Stomach smooth muscle (tissue), 2 donors: ENCODE measurements around the gene HPS4.

Experiments used
- H3K27ac ChIP-seq: one replicate; pipeline ENCODE4 v1.7.0; 2013; ENCODE audit warnings: mild to moderate bottlenecking, low read length, inconsistent platforms
- H3K27me3 ChIP-seq, 2 donors: one replicate each; pipeline ENCODE4 v1.7.0; 2013; ENCODE audit warnings: low read length in 2 of 2; ENCODE audit not compliant: insufficient read depth in 2 of 2, control insufficient read depth in 1 of 2
- H3K36me3 ChIP-seq, 2 donors: one replicate each; pipeline ENCODE4 v1.7.0; 2013; ENCODE audit warnings: low read length in 2 of 2; ENCODE audit not compliant: control insufficient read depth in 2 of 2, insufficient read depth in 2 of 2
- H3K4me1 ChIP-seq: one replicate; pipeline ENCODE4 v1.7.0; 2013; ENCODE audit warnings: low read length; ENCODE audit not compliant: control insufficient read depth, insufficient read depth
- H3K4me3 ChIP-seq, 2 donors: one replicate each; pipeline ENCODE4 v1.7.0; 2013; ENCODE audit warnings: low read length in 2 of 2
- H3K9ac ChIP-seq, 2 donors: one replicate each; pipeline ENCODE4 v1.7.0; 2013; ENCODE audit warnings: low read length in 2 of 2, mild to moderate bottlenecking in 1 of 2
- H3K9me3 ChIP-seq, 2 donors: one replicate each; pipeline ENCODE4 v1.7.0; 2013; ENCODE audit warnings: low read length in 2 of 2; ENCODE audit not compliant: control insufficient read depth in 2 of 2
- donor health status: healthy.
- donor health status: Pancreatic carcinoma.

HPS4 gene

GRCh38 chr22:26431261-26431995 is 52.2 kb downstream of the HPS4 start:
- Histone ChIP-seq H3K4me1 (peaks cover 14% of the 10 kb centered on the region), H3K9ac (no peak overlapping the region), H3K27ac (no peak overlapping the region), H3K4me3 (no peak overlapping the region), H3K27me3 (no peaks in the 10 kb centered on the region), H3K9me3 (no peaks in the 10 kb centered on the region), H3K36me3 (no peaks in the 10 kb centered on the region)

GRCh38 chr22:26430600-26430999 is 53.0 kb downstream of the HPS4 start:
- Histone ChIP-seq H3K9me3 (no peaks in the 10 kb centered on the region), H3K27ac (no peak overlapping the region), H3K36me3 (no peaks in the 10 kb centered on the region), H3K4me3 (no peak overlapping the region), H3K9ac (no peak overlapping the region), H3K4me1 (peaks cover 14% of the 10 kb centered on the region), H3K27me3 (no peaks in the 10 kb centered on the region)

DNA sequence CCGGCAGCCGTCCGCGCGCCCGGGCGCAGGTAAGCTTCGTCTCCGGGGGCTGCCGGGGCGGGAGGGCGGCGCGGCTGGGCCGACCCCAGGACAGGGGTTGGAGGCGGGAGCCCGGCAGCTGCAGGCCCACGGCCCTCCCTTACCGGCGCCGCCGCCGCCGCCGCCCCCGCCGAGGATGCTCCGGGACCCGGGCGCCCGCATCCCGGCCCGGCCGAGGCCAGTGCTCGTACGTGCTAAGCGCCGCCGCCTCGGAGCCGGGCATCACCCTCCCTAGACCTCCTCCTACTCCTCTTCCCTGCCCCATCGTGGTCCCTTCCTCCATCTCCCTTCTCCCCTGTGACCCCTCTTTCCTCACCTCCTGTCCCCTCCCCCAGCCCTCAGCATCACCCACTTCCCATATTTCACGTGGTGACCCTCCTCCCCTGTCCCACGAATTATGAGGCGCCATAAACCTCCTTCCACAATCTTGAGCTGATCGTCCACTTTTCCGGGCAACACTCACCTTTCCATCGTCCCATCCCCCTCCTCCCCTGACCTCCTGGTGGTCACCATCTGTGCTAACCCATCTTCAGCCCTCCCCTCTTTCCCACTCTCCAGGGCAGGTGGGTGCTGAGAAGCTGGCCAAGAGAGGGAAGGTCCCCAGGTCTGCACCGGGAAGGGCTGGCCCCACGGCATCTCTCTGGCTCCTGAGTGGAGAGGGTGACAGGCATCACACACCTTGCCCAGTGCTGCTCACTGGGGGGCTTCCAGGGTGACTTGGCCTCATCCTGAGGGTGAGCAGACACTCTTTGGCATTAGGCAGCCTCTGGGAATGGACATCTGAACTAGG is 53.9 kb downstream of the HPS4 start:
- H3K27ac ChIP-seq = no peak overlapping the region

GRCh38 chr22:26428515-26429457 is 54.8 kb downstream of the HPS4 start, which contains the start of gene ASPHD2:
Gene ASPHD2, plus strand, starts transcription at chr22:26429260. Its CDS starts 4,356 bp downstream, at chr22:26433616.
- H3K27ac ChIP-seq = peak within 1 kb of the TSS; percentile 75
- H3K9me3 ChIP-seq = no peaks in the 10 kb centered on the region
- H3K36me3 ChIP-seq = no peaks in the 10 kb centered on the region
- peaks cover 14% of the 10 kb centered on the region for H3K4me1 ChIP-seq
- H3K27me3 ChIP-seq = no peaks in the 10 kb centered on the region
- H3K9ac ChIP-seq = peak within 1 kb of the TSS; percentile 69 to 84
- H3K4me3 ChIP-seq = peak within 1 kb of the TSS; percentile 67 to 80

More for the DNA sequence above, 53.9 kb downstream of the HPS4 start:
- no peaks in the 10 kb centered on the region for H3K36me3 ChIP-seq
- H3K4me3 ChIP-seq = peak overlapping the region in 1 of 2 donors; percentile 80
- H3K9ac ChIP-seq = peak overlapping the region in 1 of 2 donors; percentile 38
- H3K9me3 ChIP-seq = no peaks in the 10 kb centered on the region
- peaks cover 14% of the 10 kb centered on the region for H3K4me1 ChIP-seq
- no peaks in the 10 kb centered on the region for H3K27me3 ChIP-seq

DNA sequence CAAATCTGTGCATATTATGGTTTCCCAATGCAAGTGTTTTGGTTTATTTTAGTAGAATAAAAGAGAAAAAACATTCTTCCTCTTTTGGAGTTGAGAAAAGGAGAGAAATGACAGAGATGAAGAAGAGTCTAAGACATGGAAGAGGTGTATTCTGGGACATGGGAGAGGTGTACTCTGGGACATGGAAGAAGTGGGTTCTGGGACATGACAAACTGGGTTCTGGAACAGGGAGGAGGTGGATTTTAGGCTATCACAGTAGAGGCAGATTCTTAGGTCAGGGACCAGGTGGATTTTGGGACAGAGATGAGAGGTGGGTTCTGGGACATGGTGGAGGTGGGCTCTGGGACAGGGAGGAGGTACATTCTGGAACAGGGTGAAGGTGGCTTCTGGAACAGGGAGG is 56.7 kb downstream of the HPS4 start:
- no peak overlapping the region for H3K27ac ChIP-seq
- no peak overlapping the region for H3K9ac ChIP-seq
- no peak overlapping the region for H3K4me3 ChIP-seq
- H3K9me3 ChIP-seq = peaks cover 0 to 3% of the 10 kb centered on the region in 2 donors
- no peaks in the 10 kb centered on the region for H3K36me3 ChIP-seq
- peaks cover 14% of the 10 kb centered on the region for H3K4me1 ChIP-seq
- H3K27me3 ChIP-seq = no peaks in the 10 kb centered on the region

GRCh38 chr22:26418620-26419019 is 65.0 kb downstream of the HPS4 start:
- H3K36me3 ChIP-seq = no peaks in the 10 kb centered on the region
- peaks cover 17% of the 10 kb centered on the region for H3K4me1 ChIP-seq
- H3K27ac ChIP-seq = peak overlapping the region; percentile 33
- H3K4me3 ChIP-seq = no peak overlapping the region
- H3K9ac ChIP-seq = no peak overlapping the region
- no peaks in the 10 kb centered on the region for H3K27me3 ChIP-seq
- H3K9me3 ChIP-seq = peaks cover 0 to 3% of the 10 kb centered on the region in 2 donors

DNA sequence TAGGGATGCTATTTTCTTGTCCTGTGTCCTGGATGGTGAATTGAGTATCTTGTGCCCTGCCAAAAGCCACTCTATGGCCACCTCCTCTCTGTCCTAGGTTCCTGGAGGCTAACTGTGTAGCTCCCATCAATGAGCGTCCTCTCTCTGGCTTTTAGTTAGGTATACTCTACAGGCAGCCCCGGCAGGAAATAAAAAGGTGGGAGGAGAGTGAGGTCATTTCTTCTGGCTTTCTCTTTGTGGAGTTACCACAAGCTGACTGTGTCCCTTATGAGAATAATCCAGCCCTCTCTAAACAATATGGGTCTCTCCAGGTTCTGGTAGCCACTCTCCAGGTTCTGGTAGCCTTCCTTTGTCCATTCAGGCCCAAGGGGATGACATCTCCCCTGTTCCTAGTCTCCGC is 66.2 kb downstream of the HPS4 start:
- H3K9me3 ChIP-seq = no peaks in the 10 kb centered on the region
- peak overlapping the region; percentile 33 for H3K27ac ChIP-seq
- H3K4me3 ChIP-seq = no peak overlapping the region
- no peaks in the 10 kb centered on the region for H3K36me3 ChIP-seq
- H3K9ac ChIP-seq = no peak overlapping the region
- peaks cover 17% of the 10 kb centered on the region for H3K4me1 ChIP-seq
- no peaks in the 10 kb centered on the region for H3K27me3 ChIP-seq

DNA sequence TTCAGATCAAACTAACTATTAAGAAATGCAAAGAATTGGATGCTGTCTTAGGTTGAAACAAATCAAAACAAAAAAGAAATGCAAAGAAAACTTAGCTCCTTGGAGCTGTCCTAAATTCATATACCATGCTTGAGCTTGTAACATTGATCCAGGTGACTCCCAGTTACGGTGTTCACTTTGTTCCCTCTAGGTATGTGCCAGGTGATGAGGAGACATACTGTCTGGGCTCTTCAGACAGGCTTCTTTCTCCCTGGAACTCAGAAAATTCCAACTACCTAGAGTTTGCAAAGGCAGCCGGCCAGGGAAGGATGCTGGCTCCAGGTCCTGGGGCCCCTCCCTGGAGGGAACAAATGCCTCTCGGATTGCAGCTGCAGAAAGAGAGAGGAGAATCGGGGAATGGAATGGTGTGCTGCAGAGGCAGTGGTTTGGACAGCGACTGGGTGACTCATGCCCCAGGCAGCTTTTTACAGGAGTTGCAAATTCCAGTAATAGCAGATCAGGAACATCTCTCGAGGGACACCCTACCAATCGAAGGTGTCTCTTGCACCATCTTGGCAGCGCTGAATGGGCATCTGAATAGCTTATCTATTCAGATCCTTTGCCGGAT is 66.8 kb downstream of the HPS4 start:
- Histone ChIP-seq H3K36me3 (no peaks in the 10 kb centered on the region), H3K9ac (no peak overlapping the region), H3K27ac (peak overlapping the region; percentile 33), H3K4me3 (no peak overlapping the region), H3K9me3 (no peaks in the 10 kb centered on the region), H3K4me1 (peaks cover 17% of the 10 kb centered on the region), H3K27me3 (no peaks in the 10 kb centered on the region)

DNA sequence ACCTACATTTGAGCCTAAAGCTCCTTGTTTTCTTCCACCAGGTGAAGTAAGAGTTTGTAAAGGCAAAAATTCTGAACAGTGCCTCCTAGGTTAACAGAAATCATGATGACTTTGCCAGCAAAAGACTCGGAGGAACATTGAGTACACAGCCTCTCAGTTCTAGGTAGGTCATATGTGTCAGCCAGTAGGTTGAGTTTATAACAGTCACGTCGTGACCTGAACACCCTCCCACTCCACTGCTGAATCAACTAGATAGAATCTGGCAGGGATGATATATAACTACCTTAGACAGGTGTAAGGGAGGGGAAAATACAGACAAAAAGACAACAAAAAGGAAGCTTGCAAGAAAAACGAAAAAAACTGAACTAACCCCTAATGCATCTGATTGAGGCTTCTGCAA is 67.3 kb downstream of the HPS4 start:
- no peak overlapping the region for H3K9ac ChIP-seq
- peaks cover 0 to 2% of the 10 kb centered on the region in 2 donors for H3K27me3 ChIP-seq
- no peak overlapping the region for H3K4me3 ChIP-seq
- H3K36me3 ChIP-seq = no peaks in the 10 kb centered on the region
- H3K4me1 ChIP-seq = peaks cover 17% of the 10 kb centered on the region
- H3K9me3 ChIP-seq = no peaks in the 10 kb centered on the region
- H3K27ac ChIP-seq = no peak overlapping the region

DNA sequence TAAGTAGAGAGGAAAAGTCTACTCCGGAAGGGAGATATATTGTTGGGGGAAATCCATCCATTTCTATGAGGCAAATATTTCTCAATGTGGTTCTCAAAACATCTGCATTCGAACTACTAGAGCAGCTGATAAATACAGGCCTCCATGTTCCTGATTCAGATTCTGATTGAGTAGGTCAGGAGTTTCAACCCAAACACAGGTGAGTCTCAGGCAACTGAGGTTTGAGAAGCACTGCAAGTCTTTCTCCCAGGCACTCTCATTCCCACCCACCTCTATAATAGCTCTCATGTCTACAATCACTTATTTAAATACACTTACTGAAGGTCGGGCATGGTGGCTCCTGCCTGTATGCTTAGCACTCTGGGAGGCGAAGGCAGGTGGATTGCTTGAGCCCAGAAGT is 69.2 kb downstream of the HPS4 start:
- H3K9me3 ChIP-seq = no peaks in the 10 kb centered on the region
- no peaks in the 10 kb centered on the region for H3K36me3 ChIP-seq
- H3K9ac ChIP-seq = no peak overlapping the region
- peaks cover 0 to 4% of the 10 kb centered on the region in 2 donors for H3K27me3 ChIP-seq
- H3K4me1 ChIP-seq = peaks cover 17% of the 10 kb centered on the region
- no peak overlapping the region for H3K4me3 ChIP-seq
- H3K27ac ChIP-seq = no peak overlapping the region
